Thyroid gland (tissue), 4 donors: ENCODE measurements around the gene EYS. TPM values are rescaled to one million over a fixed set of nuclear protein-coding genes. Genes with fewer than 3 reads are reported as not detected.

ENCODE experiments used
- DNase-seq, 2 donors: peaks; one replicate each; pipeline ENCODE4 v3.0.0-alpha.2; 2019
- H3K27ac ChIP-seq, 3 donors: fragments of 200-600 bp; sonication (generic); 1 replicate in 2 of 3; 2 replicates in 1 of 3; pipeline ENCODE4 v1.5.1; 2016 to 2019; ENCODE audit warnings: mild to moderate bottlenecking in 1 of 3, moderate library complexity in 1 of 3
- H3K27me3 ChIP-seq: fragments of 200-600 bp; sonication (generic); one replicate; pipeline ENCODE4 v1.5.1; 2019
- H3K36me3 ChIP-seq, 2 donors: fragments of 200-600 bp; sonication (generic); one replicate each; pipeline ENCODE4 v1.5.1; 2016 to 2019
- H3K4me1 ChIP-seq, 2 donors: fragments of 200-600 bp; sonication (generic); one replicate each; pipeline ENCODE4 v1.5.1; 2017 to 2019
- H3K4me3 ChIP-seq, 3 donors: fragments of 200-600 bp; sonication (generic); replicated peaks in 1 of 3; 1 replicate in 2 of 3; 2 replicates in 1 of 3; pipeline ENCODE4 v1.5.1; 2016; ENCODE audit warnings: mild to moderate bottlenecking in 1 of 3
- H3K9me3 ChIP-seq: fragments of 200-600 bp; sonication (generic); one replicate; pipeline ENCODE4 v1.5.1; 2017
- POLR2A ChIP-seq, 2 donors: fragments of 450-650 bp; IDR thresholded peaks; one replicate each; pipeline ENCODE4 v1.6.1; 2017; ENCODE audit warnings: antibody characterized with exemption in 2 of 2, mild to moderate bottlenecking in 2 of 2, moderate library complexity in 1 of 2
- WGBS, 2 donors: methylation state at CpG; one replicate each; pipeline ENCODE4 v1.1.5; 2017; 5-methylcytosine and 5-hydroxymethylcytosine counted together
- intact Hi-C: fragments of 100-400 bp; cut with DNase I; formaldehyde crosslinking; loops from one replicate; pipeline ENCODE4 v1.15.1; 2023
- total RNA-seq, 4 donors: library from RNA; depleted of rRNA; stranded (reverse); fragments of >200 nt; gene quantifications; one replicate each; pipeline ENCODE4 v1.2.3, GENCODE V29; 2016
- TF ChIP-seq, protein P1 (sequence below), 6 experiments: fragments of 200-600 bp in 3 of 6; fragments of 450-650 bp in 3 of 6; sonication (generic) in 3 of 6; IDR thresholded peaks; one replicate each; pipeline ENCODE4 v1.5.1; 2016 to 2019; ENCODE audit warnings: antibody characterized with exemption in 6 of 6, mild to moderate bottlenecking in 2 of 6, inconsistent platforms in 1 of 6, moderate library complexity in 1 of 6

The EYS gene
- total RNA-seq, 4 donors from 2014 or later, result not detected

DNA sequence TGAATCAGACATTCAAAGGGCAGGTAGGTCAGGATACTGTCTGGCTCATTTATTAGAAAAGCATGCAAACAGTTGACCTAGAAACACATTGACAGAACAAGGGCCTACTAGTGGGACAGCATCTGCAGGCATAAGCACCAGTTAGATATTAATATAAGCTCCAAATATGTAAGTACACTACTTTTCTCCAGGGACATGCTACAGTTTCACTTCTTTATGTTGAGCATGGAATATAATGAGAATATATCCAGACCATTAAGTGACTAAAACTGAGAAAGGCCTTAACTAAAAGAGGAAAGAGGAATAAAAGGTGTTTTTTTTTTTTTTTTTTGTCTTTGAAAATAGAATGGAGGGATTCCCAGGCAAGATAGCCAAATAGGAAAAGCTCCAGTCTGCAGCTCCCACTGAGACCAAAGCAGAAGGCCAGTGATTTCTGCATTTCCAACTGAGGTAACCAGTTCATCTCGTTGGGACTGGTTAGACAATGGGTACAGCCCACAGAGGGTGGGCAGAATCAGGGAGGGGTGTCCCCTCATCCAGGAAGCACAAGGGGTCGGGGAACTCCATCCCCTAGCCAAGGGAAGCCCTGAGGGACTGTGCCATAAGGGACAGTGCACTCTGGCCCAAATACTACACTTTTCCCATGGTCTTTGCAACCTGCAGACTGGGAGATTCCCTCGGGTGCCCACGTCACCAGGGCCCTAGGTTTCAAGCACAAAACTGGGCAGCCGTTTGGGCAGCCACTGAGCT lies 1819.8 kb downstream of the EYS start:
- H3K36me3 ChIP-seq, result no peaks in the 10 kb centered on the region
- no peak for DNase-seq
- H3K27me3 ChIP-seq, result no peaks in the 10 kb centered on the region
- no peak overlapping the region for H3K4me3 ChIP-seq
- no peak for TF ChIP-seq POLR2A (IDR thresholded peaks at IDR 0.05)
- TF ChIP-seq, protein P1, sequence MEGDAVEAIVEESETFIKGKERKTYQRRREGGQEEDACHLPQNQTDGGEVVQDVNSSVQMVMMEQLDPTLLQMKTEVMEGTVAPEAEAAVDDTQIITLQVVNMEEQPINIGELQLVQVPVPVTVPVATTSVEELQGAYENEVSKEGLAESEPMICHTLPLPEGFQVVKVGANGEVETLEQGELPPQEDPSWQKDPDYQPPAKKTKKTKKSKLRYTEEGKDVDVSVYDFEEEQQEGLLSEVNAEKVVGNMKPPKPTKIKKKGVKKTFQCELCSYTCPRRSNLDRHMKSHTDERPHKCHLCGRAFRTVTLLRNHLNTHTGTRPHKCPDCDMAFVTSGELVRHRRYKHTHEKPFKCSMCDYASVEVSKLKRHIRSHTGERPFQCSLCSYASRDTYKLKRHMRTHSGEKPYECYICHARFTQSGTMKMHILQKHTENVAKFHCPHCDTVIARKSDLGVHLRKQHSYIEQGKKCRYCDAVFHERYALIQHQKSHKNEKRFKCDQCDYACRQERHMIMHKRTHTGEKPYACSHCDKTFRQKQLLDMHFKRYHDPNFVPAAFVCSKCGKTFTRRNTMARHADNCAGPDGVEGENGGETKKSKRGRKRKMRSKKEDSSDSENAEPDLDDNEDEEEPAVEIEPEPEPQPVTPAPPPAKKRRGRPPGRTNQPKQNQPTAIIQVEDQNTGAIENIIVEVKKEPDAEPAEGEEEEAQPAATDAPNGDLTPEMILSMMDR (IDR thresholded peaks at IDR 0.05), result no peak
- H3K9me3 ChIP-seq, result no peaks in the 10 kb centered on the region
- WGBS, 2 donors, result 78 to 90% methylated on average over 5 of the region's 5 CpGs
- intact Hi-C loops, result no loop called here
- H3K4me1 ChIP-seq, result no peaks in the 10 kb centered on the region
- no peak overlapping the region for H3K27ac ChIP-seq

DNA sequence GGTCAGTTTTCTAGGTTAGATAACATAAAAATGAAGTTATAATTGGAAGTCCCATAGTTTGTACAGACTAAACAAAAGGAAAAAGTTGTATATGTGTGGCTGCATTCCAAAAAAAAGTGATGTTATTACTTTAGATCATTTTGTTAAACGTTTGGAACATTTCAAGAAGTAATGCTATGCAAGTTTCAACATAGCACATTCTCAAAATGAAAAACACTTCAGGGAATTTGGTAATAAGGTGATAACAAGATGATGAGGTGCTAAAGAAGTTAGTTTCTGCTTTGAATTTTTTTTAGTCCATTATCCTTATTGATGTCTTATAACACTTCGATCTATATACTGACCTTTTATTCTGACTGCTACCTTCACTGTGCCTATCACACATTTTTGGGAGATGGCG lies 1820.7 kb downstream of the EYS start:
- Histone ChIP-seq H3K36me3 (no peaks in the 10 kb centered on the region), H3K27ac (no peak overlapping the region), H3K4me3 (no peak overlapping the region), H3K4me1 (no peaks in the 10 kb centered on the region), H3K27me3 (no peaks in the 10 kb centered on the region), H3K9me3 (no peaks in the 10 kb centered on the region)
- intact Hi-C loops, result no loop called here
- 79% methylated on average over 3 of the region's 3 CpGs for WGBS, 2 donors
- TF ChIP-seq, protein P1 (IDR thresholded peaks at IDR 0.05), result no peak
- TF ChIP-seq POLR2A (IDR thresholded peaks at IDR 0.05), result no peak
- no peak for DNase-seq

DNA sequence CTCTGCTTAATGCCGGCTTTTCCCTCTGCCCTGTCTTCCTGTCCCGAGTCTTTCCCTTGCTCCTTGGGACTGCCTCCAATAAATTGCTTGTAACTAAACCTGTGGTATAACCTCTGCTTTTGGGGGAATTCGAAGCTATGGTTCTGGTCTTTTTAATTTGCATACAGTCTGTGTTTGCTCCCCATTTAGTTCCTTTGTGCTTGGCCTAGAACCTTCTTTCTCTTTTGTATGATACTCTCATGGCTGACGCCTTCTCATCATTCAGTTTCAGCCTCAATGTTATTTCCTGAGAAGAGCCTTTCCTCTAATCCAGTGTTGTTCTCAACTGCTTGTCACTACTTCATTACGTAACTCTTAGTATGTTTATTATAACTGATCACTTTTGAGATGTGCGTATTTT lies 1823.4 kb downstream of the EYS start:
- intact Hi-C loops, result no loop called here
- no peaks in the 10 kb centered on the region for H3K4me1 ChIP-seq
- TF ChIP-seq, protein P1 (IDR thresholded peaks at IDR 0.05), result no peak
- TF ChIP-seq POLR2A (IDR thresholded peaks at IDR 0.05), result no peak
- no peak overlapping the region for H3K27ac ChIP-seq
- no peak overlapping the region for H3K4me3 ChIP-seq
- 93 to 95% methylated on average over 6 of the region's 6 CpGs for WGBS, 2 donors
- no peaks in the 10 kb centered on the region for H3K27me3 ChIP-seq
- no peaks in the 10 kb centered on the region for H3K9me3 ChIP-seq
- no peaks in the 10 kb centered on the region for H3K36me3 ChIP-seq
- no peak for DNase-seq

DNA sequence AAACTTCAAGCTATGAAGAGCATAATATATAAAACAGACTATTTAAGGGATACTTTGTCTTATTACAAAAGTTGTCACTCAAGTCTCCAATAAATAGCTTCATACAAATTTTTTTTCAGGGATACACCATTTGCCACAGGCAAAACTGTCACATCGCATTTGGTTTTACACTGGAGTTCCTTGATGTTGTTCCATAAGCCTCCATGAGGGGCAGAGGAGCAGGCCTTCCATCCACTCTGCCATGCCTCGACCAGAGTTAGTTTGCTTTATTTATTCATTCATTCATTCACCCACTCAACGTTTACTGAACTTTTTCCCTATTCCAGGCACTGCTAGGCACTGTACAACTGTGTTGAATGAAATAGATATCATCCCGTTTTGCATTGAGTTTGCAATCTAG lies 1824.8 kb downstream of the EYS start:
- Histone ChIP-seq H3K27ac (no peak overlapping the region), H3K4me3 (no peak overlapping the region), H3K36me3 (no peaks in the 10 kb centered on the region), H3K9me3 (no peaks in the 10 kb centered on the region), H3K27me3 (no peaks in the 10 kb centered on the region), H3K4me1 (no peaks in the 10 kb centered on the region)
- TF ChIP-seq, protein P1 (IDR thresholded peaks at IDR 0.05), result no peak
- no peak for TF ChIP-seq POLR2A (IDR thresholded peaks at IDR 0.05)
- DNase-seq, result no peak
- WGBS, 2 donors, result 64 to 68% methylated on average over 4 of the region's 4 CpGs
- intact Hi-C loops, result no loop called here

DNA sequence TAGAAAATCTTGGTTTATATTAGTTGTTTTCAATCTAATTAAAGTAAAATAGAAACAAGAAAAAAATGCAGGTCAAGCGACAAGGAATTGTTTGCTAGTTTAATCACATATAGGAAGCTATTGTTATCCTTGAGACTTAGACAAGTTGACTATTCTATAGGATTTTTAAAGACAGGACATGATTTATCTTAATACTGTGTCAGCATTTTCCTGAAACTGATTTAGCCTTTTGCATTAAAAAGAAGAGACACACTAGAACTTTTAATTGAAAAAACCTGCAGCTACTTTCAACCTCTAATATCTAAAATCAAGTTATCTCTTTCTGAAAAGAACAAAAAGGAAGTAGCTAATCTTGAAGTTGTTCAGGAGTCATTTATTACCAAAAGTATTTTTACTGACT lies 1825.2 kb downstream of the EYS start:
- no peaks in the 10 kb centered on the region for H3K36me3 ChIP-seq
- intact Hi-C loops, result no loop called here

More for the DNA sequence above, 1825.2 kb downstream of the EYS start:
- no peak for DNase-seq
- Histone ChIP-seq H3K4me1 (no peaks in the 10 kb centered on the region), H3K9me3 (no peaks in the 10 kb centered on the region), H3K4me3 (no peak overlapping the region), H3K27ac (no peak overlapping the region), H3K27me3 (no peaks in the 10 kb centered on the region)
- 82 to 91% methylated on average over 1 of the region's 1 CpG for WGBS, 2 donors
- TF ChIP-seq POLR2A (IDR thresholded peaks at IDR 0.05), result no peak
- TF ChIP-seq, protein P1 (IDR thresholded peaks at IDR 0.05), result no peak
